Keratinocyte (primary cell): ENCODE results near the gene SLC6A9.

Experiments
- CTCF ChIP-seq, 3 experiments: IDR thresholded peaks in 1 of 3; conservative IDR thresholded peaks in 1 of 3; optimal IDR thresholded peaks in 1 of 3; 2 replicates in 2 of 3; 3 replicates in 1 of 3; pipeline versions ENCODE3 to v1.5.1; 2011; ENCODE audit warnings: low read length in 3 of 3, mild to moderate bottlenecking in 3 of 3, moderate library complexity in 2 of 3, control low read depth in 1 of 3, inconsistent platforms in 1 of 3; ENCODE audit not compliant: insufficient read depth in 2 of 3; ENCODE audit errors: extremely low read depth in 1 of 3
- EZH2 ChIP-seq: IDR thresholded peaks from one replicate; pipeline ENCODE4 v1.6.1; 2012; ENCODE audit warnings: inconsistent platforms, mild to moderate bottlenecking, low read length, moderate library complexity

GRCh38 chr1:44002606-44003157, 28.6 kb downstream of the SLC6A9 start:
- no peak for TF ChIP-seq EZH2
- TF ChIP-seq CTCF (optimal IDR thresholded peaks at IDR 0.05 in 1 of 3, IDR thresholded peaks at IDR 0.05 in 1 of 3, conservative IDR thresholded peaks at IDR 0.05 in 1 of 3; ENCODE audit: extremely low read depth in 1 of 3, insufficient read depth in 2 of 3, low read length in 3 of 3), result peak in 2 of 3 experiments; percentile 17 to 21
